ENCODE data around the gene VAV2.
"Not testable (repeated sequence)": the region's sequence is repeated elsewhere in the genome, so short reads cannot be mapped to it uniquely, and the experiment has no call there.

The VAV2 gene

DNA sequence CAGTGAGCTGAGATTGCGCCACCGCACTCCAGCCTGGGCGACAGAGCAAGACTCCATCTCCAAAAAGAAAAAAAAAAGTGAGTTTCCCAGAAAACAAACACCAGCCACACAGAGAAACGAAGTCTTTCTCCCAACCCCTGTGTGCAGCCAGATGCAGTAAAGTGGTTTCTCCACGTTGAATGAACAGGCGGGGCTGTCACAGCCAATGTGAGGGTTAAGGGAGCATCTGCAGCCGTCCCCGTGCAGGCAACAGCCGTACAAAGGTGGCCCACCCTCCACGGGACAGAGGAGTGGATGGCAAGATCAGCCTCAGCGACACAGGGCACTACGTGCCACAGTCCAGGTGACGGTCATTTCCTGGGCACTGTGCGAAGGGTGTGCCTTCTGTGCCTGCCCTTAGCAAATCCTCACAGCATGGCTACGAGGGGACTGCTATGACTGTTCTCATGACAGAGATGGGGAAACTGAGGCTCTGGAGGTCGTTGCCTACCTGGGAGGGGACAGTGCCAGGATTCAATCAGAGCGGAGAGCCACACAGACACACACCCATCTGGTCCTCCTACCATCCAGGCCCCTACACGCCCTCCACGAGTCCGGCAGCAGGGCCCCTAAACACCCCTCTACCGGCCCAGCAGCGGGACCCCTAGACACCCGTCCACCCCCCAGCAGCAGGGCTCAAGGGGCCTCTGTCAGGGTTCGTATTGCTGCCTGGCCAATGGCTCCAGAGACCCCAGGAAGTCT, 2.3 kb downstream of the VAV2 start:
- in situ Hi-C loops (cut with HindIII; ENCODE audit: low pct_unique_long_range_greater_than_20kb, low sequenced_read_pairs) = no loop called here
- DNase-seq (ENCODE audit: low read depth in 1 of 2, low spot score in 1 of 2) = no peak
- no peak for TF ChIP-seq JUND (IDR thresholded peaks at IDR 0.05; ENCODE audit: low read depth)

DNA sequence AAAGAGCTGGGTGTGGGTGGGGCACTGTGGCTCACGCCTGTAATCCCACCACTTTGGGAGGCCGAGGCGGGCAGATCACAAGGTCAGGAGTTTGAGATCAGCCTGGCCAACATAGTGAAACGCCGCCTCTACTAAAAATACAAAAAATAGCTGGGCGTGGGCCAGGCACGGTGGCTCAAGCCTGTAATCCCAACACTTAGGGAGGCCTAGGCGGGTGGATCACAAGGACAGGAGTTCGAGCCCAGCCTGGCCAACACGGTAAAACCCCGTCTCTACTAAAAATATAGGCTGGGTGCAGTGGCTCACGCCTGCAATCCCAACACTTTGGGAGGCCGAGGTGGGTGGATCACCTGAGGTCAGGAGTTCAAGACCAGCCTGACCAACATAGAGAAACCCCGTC, 3.4 kb downstream of the VAV2 start:
- DNase-seq (ENCODE audit: low read depth in 1 of 2, low spot score in 1 of 2); in situ Hi-C loops (cut with HindIII; ENCODE audit: low pct_unique_long_range_greater_than_20kb, low sequenced_read_pairs): not testable (repeated sequence)

DNA sequence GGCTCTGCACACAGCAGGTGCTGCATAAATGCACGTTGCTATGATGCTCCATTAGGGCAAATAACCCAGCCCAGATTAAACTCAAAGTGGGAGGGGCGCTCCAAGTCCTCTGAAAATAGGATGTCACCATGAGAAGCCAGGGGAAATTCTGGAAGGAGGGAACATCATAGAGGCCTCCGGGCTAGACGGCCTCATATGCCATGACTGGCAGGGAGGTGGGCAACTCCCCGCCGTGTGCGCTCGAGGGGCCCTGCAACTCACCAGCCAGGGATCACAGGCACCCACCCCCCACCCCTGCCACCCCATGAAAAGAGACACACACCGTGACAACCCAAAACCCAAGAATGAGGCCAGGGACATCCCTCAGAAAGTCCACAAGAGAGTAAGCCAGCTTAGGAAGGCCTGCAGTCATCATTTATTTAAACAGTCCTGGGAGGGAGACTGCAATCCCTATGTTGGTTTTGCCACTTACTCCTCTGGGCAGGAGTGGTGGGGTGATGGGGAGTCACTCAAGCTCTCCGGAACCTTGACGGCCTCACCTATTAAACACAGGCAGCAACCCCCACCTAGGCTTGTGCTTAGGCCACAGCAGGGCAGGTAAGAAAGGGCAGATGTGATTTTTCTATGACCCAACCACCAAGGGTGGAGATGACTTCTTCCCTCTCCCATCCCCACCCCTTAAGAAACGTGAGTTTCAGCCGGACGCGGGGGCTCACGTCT, 4.0 kb downstream of the VAV2 start:
- TF ChIP-seq JUND (IDR thresholded peaks at IDR 0.05; ENCODE audit: low read depth) = no peak
- no peak for DNase-seq (ENCODE audit: low read depth in 1 of 2, low spot score in 1 of 2)
- in situ Hi-C loops (cut with HindIII; ENCODE audit: low pct_unique_long_range_greater_than_20kb, low sequenced_read_pairs) = no loop called here

DNA sequence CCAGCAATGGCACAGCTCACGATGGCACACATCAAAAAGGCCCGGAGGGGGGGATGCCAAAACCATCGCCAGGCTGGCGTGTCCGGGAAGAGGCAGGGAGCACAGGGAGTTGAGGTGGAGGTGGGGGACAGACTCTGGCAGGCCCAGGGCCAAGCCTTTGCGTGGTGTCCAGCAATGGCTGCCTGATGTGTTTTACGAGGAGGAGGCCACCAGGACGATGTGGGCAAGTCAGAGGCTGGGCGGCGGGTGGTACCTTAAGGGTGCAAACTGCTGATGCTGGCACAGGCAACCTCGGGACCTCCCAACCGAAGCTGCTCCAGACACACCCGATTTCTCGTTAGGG, 4.7 kb downstream of the VAV2 start:
- no peak for TF ChIP-seq JUND (IDR thresholded peaks at IDR 0.05; ENCODE audit: low read depth)
- no peak for DNase-seq (ENCODE audit: low read depth in 1 of 2, low spot score in 1 of 2)
- in situ Hi-C loops (cut with HindIII; ENCODE audit: low pct_unique_long_range_greater_than_20kb, low sequenced_read_pairs) = no loop called here

DNA sequence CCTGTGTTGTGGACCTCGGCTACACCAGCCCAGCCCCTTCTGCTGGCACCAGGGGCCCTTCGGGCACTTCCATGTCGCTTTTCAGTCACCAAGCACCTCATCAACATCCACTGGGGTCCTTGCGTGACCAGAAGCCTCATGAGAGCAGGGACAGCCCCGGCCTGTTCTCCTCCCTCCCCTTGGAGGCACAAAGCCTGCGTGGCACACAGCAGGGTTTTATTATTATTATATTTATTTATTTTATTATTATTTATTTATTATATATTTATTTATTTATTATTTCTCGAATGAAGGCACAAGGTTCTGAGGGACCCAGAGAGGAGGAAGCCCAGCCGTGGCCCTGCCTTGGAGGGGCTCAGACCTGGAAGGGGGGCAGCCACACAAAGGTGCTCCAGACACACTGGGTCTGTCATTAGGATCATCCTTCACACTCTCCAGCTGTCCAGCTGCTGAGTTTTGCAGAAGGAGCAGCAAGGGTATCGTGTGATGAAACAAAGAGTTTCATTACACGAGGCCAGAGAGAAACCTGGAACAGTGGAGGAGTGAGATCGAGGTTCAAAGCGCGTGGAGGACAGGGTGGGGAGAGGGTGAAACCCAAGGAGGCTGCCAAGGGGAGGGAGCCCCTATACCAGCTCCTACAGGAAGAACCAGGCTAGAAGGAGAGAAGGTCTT, 5.2 kb downstream of the VAV2 start:
- TF ChIP-seq JUND (IDR thresholded peaks at IDR 0.05; ENCODE audit: low read depth) = no peak
- in situ Hi-C loops (cut with HindIII; ENCODE audit: low pct_unique_long_range_greater_than_20kb, low sequenced_read_pairs) = no loop called here
- no peak for DNase-seq (ENCODE audit: low read depth in 1 of 2, low spot score in 1 of 2)

DNA sequence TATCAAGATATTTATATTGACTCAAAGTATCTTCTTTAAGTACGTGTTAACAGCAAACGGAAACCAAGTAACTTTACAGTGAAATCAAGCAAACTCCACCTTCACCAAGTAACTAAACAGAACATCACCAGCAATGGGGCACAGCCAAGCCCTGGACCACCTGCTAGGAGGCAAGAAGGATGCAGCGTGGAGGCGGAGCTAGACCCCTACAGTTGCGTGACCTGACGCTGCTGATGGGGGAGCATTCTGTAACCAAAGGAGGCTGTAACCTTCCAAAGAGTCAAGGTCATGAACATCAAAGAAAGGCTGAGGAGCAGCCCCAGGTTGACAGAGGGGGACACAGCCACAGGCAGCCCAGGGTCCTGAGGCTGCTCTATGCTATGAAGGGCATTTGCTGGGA, 6.1 kb downstream of the VAV2 start:
- in situ Hi-C loops (cut with HindIII; ENCODE audit: low pct_unique_long_range_greater_than_20kb, low sequenced_read_pairs) = no loop called here
- DNase-seq (ENCODE audit: low read depth in 1 of 2, low spot score in 1 of 2) = no peak
- TF ChIP-seq JUND (IDR thresholded peaks at IDR 0.05; ENCODE audit: low read depth) = no peak

DNA sequence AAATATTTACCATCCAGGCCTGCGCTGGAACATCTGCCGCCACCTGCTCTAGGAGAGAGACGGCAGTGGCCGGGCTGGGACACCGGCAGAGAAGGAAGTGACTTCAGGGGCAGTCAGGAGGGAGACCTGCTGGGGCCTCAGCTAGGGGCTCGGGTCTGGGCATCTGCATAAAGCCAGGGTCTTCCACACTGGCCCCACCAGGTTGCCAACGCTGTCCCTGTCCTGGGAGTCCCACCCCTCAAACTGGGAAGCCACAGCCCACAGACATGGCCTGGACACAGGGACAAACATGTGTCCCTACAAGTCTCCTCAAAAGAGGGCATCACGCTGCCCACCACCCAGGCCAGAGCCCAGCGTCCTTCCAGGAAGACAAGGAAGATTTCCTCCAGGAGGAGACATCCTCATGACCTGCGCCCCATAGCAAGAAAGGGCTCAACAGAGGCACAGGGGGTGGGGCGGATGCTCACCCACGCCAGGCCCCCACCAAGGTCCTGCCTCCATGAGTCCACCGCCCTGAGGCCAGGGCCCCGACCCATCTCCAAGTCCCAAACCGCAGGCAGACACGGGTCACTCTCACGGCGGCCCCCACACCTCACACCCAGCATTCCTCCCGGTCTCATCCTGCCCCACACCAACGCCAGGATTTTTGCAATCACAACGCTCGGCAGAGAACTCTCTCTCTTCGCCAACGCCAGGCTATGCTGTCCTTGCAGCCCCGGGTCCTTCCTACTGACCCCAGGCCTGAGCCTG, 9.0 kb downstream of the VAV2 start:
- no peak for TF ChIP-seq JUND (IDR thresholded peaks at IDR 0.05; ENCODE audit: low read depth)
- no peak for DNase-seq (ENCODE audit: low read depth in 1 of 2, low spot score in 1 of 2)
- in situ Hi-C loops (cut with HindIII; ENCODE audit: low pct_unique_long_range_greater_than_20kb, low sequenced_read_pairs) = no loop called here

DNA sequence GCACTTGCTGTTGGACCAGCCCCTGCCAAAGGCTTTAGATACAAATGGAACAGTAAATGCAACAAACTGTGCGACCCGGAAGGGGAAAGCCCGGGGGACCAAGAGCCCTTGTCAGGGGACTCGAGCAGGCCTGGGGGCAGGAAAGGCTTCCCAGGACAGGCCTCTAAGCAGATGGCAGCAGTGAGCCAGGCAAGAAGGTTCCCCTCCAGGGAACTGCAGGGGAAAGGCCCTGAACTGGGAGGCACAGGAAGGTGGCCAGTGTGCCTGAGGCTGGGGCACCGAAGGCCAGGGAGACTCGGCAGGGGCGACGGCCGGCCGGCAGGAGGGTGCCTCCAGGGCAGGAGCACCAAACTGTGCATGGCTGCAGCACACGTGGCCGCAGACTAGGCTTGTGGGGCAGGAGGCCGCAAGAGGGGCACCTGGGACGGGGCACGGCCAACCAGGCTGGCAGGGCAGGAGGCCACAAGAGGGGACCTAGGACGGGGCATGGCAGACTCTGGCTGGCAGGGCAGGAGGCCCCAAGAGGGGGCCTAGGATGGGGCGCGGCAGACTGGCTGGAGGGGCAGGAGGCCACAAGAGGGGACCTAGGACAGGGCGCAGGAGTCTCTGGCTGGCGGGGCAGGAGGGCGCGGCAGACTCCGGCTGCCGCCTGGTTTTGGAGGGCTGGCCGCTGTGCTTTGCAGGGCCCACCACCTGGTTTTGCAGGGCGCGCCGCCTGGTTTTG, 10.0 kb downstream of the VAV2 start:
- DNase-seq (ENCODE audit: low read depth in 1 of 2, low spot score in 1 of 2) = no peak
- in situ Hi-C loops (cut with HindIII; ENCODE audit: low pct_unique_long_range_greater_than_20kb, low sequenced_read_pairs) = no loop called here

DNA sequence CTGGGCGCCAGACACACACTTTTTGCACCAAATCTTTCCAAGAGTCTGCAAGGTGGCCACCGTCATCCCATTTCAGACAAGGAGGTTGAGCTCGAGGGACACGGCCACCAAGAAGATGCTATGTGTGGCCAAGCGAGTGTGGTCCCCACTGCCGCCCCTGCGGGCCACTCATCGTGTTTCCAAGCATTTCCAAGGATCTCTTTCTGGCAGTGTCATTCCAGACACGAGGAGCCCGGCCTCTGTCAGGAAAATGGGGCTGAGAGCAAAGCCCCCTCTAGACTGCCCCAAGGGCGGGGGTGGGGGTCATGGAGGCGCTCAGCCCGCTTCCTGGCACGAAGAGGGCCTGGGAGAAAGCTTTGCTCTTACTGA, 10.6 kb downstream of the VAV2 start:
- in situ Hi-C loops (cut with HindIII; ENCODE audit: low pct_unique_long_range_greater_than_20kb, low sequenced_read_pairs) = no loop called here
- DNase-seq (ENCODE audit: low read depth in 1 of 2, low spot score in 1 of 2) = no peak
- no peak for TF ChIP-seq JUND (IDR thresholded peaks at IDR 0.05; ENCODE audit: low read depth)

More for the DNA sequence above, 10.0 kb downstream of the VAV2 start:
- TF ChIP-seq JUND (IDR thresholded peaks at IDR 0.05; ENCODE audit: low read depth) = no peak

DNA sequence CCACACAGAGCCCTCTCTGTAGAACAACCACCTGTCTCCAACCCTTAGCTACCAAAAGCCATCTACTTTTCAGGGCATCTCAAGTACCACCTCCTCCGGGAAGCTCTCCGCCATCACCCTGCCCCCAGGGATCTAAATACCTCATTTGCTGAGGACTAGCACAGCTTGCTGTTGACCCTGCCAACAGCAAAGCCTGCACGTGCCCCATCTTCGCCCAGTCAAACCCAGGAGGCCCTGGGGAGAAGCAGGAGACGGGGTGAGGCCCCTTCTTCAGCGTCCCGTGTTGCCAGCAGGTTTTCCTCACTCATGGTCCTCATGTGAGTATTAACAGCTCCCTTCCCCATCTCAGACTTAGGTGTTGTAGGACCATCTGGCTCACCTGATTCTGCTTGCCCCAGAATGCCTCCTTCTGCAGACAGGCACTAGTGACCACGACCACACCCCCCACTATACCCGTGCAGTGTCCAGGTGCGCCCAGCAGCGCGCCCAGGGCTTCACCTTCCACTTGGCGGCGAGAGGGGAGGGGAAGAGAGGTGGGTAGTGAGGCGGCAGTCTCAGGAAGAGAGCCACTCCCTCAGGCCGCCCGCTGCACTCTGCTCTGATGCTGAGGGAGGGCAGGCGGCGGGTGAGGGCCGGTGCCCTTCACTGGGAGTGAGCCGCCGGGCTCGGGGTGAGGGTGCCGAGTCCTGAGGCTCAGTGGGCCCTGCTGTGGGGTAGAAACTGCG, 11.1 kb downstream of the VAV2 start:
- no peak for DNase-seq (ENCODE audit: low read depth in 1 of 2, low spot score in 1 of 2)
- TF ChIP-seq JUND (IDR thresholded peaks at IDR 0.05; ENCODE audit: low read depth) = no peak
- in situ Hi-C loops (cut with HindIII; ENCODE audit: low pct_unique_long_range_greater_than_20kb, low sequenced_read_pairs) = no loop called here

DNA sequence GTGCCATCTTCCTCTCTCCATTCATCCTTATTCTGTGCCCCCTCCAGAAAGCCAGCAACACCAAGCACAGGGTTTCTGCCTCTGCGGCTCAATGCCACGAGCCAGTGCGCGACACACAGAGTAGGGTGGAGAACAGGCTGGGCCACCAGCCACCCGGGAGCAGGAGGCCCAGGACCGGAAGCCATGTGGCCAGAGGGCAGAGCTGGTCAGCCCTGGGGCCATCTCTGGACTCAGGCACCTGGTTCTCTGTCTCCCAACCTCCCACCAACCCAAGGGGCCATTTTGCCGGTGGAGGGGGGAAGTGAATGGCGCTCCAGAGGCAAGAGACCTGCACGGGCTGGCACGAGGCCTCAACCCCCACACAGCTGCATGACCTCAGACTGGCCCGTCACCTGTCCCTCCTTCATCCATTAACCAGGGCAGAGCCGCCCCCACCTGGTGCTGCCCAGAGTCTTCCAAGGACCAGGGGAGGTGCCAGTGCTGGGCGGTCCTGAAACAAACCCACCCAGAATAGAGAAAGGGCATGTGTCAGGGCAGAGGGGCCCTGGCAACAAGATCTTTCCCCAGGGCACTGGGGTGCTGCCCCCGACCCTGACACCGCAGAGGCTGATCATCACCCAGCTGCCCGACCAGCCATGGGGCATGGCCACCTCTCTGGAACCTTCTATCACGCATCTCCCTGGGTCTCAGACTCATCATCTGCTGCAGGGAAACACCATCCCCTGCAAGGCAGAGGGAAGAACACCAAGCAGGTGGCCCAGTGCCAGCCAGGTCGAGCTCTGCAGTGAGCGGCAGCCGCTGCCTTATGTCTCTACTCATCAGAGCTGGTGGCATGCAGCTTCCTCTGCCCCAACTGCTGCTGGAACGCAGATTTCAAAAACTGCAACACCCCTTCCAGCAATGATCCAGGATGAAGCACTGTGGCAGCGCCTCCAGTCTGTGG, 11.9 kb downstream of the VAV2 start:
- no peak for DNase-seq (ENCODE audit: low read depth in 1 of 2, low spot score in 1 of 2)
- in situ Hi-C loops (cut with HindIII; ENCODE audit: low pct_unique_long_range_greater_than_20kb, low sequenced_read_pairs) = no loop called here
- no peak for TF ChIP-seq JUND (IDR thresholded peaks at IDR 0.05; ENCODE audit: low read depth)
